Retina (tissue), 1 donor: Measurements from ENCODE around the gene MFAP3L.
"Not testable (repeated sequence)": the region's sequence is repeated elsewhere in the genome, so short reads cannot be mapped to it uniquely, and the experiment has no call there.

ENCODE experiments used
- DNase-seq: peaks from one replicate; pipeline ENCODE4 v3.0.0-alpha.2; 2016

Gene MFAP3L

DNA sequence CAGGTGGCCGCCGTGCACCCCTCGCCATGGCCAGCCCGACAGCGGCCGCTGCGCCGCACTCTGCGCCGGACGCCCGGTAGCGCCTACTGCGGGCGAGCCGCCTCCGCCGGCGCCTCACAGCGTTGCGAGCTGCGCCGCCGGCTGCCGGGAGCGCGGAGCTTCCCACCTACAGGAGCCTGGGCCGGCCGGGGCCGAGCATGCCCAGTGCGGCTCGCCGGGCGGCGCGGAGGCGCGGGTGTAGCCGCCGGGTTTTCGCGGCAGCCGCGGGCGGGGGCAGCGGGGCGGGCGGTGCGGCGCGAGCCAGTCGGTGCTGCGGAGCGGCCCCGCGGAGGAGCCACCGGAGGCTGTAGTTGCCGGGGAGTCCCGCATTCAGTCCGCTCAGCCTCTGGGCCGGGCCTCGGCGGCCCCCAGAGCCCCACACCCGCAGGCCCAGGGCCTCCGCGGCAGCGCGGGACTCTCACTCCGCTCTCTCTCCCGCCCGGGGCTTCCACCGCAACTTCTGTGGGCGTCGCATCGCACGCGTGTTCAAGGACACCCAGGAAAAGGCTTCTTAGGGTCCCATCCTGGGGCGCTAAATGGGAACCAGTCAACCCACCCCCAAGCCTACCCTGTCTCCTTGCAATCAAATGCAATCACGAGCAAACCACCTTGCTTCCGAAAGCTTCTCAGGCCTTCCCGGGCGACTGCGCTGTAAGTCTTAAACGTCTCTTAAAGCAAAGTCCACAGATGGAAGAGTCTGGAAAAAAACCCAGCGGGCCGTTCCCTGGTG lies at the start of gene MFAP3L:
Gene MFAP3L (minus strand): TSS at position 143 of the 769 bp plus-strand sequence. CDS start 20,518 bp downstream, outside the sequence.
- peak; percentile 90 for DNase-seq

DNA sequence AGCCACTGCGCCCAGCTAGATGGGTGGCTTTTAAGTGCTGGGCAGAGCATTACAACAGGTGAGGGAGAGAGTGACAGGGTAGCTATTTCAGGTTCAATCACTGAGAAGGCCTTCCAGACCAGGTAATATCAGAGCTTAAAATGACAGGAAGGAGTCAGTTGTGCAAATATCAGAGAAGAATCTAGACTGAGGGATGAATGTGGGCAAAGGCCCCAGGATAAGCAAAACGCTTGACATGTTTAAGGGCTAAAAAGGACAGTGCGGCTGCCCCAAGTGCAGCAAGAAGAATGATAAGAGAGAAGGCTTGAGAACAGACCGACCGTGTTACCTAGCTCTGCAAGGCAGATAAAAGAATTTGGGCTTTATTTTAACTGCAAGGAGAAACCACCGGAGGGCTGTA lies 45.0 kb upstream of the MFAP3L start:
- DNase-seq, result no peak

GRCh38 chr4:170068438-170069128 lies 42.4 kb upstream of the MFAP3L start:
- DNase-seq, result no peak

GRCh38 chr4:170059421-170059820 lies 33.2 kb upstream of the MFAP3L start:
- DNase-seq, result no peak

GRCh38 chr4:170058826-170059225 lies 32.6 kb upstream of the MFAP3L start:
- DNase-seq, result no peak

GRCh38 chr4:170057866-170058265 lies 31.7 kb upstream of the MFAP3L start:
- DNase-seq, result no peak

GRCh38 chr4:170052919-170053318 lies 26.7 kb upstream of the MFAP3L start:
- no peak for DNase-seq

DNA sequence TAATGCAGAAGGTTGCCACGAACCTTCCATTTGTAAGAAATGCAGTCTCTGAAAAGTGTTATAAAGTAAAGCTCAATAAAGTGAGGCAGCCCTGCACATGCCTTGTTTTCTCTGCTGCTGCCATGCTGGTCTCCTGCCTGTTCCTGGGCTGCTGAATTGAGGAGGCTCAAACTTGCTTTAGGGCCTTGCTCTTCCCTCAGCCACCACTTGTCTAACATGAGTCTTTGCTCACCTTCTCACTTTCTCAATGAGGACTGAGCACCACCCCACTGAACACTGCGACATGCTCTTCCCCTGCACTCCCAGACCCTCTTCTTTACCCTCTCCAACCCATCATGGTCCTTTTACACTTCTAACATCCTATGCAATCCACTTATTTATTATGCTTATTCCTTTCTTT lies 25.2 kb upstream of the MFAP3L start:
- no peak for DNase-seq

- no peak for DNase-seq
Observed at GRCh38 chr4:170049766-170050165, 23.6 kb upstream of the MFAP3L start.

- no peak for DNase-seq
Observed at GRCh38 chr4:170047771-170048354, 21.7 kb upstream of the MFAP3L start.

GRCh38 chr4:170046156-170046555 lies 20.0 kb upstream of the MFAP3L start:
- not testable (repeated sequence) for DNase-seq

DNA sequence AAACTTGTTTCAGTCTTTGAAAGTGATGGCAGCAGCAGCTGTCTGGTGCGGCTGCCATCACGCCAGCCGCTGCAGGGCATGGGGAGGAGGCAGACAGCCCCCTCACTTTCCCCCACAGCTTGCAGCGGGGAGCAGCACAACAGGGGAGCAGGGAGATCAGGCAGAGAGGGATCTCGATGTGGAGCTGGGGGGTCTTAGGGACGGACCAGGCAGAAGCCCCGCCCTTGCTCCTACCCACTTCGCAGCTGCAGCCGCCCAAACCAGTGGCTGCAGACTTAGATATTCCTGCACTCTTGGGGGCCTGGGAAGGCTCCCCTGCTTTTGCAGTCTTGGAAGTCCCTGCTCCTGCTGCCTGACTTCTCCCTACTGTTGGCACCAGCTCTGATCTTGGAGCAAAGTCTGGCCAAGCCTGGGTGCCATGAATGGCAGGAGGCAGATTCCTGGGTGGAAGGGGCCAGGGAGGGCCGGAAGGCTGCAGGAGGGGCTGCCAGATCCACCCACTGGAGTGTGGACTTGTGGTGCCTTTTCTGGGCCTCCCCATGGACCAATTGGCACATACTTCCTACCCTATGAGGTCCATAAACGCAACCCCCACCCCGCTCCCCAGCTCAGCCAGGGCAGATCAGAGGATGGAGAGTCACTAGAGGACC lies 14.0 kb upstream of the MFAP3L start:
- no peak for DNase-seq

DNA sequence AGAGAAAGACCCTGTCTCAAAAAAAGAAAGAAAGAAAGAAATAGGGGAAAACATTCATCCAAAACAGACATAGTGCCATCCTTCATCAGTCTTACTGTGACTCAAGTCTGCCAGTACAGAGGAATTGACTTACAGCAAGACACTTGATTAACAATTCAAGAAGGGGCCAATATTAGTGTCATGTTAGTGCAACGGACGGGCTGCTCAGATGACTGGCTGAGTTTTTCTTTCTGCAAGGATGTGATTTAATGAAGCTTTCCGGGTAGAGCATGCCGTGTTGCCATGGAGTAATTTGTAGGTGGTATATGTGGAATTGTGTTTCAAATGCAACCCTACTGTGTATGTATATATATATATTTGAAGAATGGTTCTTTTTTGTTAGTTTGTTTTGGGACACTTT lies 12.6 kb upstream of the MFAP3L start:
- no peak for DNase-seq

GRCh38 chr4:170038232-170038631 lies 12.0 kb upstream of the MFAP3L start:
- no peak for DNase-seq

DNA sequence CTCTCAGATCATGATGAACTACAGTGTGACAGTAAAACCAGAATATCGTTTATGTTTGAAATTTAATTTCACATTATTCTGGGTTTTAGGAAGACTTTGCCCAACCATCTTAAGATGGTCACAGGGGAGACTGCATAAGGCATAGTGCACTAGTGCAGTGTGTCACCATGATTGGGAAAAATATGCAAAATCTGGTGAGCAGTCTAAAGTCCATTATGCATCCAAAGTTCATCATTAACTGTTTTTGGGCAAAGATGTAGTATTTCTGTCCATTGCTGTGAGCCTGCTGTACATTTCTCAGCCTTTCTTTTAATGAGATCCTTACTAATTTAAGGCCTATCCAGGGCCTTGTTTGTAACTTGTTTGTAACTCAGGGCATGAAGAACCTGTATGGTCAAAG lies 11.3 kb upstream of the MFAP3L start:
- DNase-seq, result no peak

DNA sequence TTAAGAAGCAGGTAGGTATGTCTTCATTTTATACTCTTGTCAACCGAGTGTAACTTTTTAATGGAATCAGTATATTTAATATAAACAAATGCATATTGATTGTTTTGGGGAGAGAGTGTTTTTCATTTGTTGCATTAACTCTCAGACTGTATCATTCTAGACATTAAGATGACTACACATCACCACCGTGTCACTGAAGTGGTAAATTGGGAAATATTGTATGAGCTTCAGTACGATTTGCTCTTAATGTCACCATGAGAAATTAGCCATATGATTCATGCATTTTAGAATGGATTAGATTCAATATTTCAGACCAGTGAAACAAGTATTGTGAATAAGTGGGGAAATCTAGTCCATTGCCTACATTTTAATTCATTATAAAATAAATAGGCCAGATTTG lies 9.7 kb upstream of the MFAP3L start:
- DNase-seq, result no peak

DNA sequence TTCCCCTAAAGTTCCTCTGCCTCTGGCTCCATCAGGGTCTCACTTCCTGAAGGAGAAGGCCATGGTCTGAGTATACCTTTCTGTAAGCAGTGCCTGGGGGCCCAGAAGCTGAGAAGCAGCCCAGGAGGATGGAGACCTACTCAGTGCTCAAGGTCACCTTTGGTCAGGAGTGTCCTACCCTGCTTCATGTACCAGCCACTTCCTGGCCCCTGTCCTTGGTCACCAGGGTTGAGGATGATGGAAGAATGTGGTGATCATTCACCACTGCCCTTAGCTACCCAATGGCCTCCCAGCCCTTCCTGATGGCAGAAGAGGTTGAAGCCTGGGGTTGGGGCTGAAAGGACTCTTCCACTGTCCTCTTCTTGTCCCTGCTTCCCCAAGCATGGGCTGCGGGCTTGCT lies 9.0 kb upstream of the MFAP3L start:
- DNase-seq, result no peak

- DNase-seq, result no peak
Observed at GRCh38 chr4:170033999-170034398, 7.8 kb upstream of the MFAP3L start.

GRCh38 chr4:170030121-170030520 lies 3.9 kb upstream of the MFAP3L start:
- DNase-seq, result no peak

GRCh38 chr4:170027181-170027829 lies 1.1 kb upstream of the MFAP3L start:
- peak; percentile 97 for DNase-seq

DNA sequence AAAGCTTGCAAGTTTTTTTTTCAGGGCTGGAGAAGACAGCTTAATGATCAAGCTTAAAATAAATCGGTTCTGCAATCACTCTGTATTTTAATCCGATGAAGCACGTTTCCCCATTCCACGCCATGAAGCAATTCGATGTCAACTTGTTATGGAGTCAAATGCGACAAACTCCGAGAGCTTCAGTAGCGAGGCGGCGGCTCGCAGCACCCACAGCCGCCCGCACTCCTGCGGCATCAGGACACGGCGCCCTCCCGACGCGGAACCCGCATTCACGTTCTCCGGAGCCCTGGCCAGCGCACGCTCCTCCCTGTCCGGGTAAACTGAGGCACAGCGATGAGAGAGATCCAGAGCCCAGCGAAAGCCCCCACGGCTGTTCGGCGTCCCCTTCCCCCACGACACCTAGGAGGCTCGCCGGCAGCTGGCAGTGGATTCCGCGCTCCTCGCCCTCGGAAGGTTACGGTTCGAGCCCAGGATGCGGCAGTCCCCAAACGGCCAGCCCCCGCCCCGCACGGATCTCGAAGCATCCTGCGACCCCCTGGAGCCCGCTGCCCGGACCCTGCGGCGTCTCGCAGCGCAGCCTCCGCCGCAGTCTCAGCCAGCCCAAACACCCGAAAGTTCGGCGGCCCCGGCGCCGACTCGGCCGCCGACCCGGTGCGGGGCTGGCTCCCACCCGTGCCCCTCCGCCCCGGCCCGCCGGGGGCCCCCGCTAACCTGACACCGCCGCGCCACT lies 507 bp downstream of the MFAP3L start:
- DNase-seq, result peak; percentile 72

DNA sequence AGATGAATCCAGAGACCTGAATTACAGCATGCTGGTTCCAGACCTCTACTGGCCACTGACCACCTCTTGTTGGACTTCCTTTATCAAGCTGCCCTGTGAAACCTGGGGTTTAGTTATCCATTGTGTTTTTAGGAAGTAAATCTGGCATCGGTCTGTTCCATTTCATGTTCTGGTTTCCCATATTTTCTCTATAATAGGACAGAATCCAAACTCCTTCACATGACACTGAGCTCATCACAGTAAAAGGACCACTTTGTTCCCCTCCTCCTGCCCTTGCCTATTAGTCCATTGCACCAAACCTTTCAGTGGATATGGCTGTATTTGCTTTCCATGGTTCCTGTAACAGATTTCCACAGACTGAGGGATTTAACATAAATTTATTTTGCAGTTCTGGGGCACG lies 4.0 kb downstream of the MFAP3L start:
- DNase-seq, result no peak
